Measurements from ENCODE around the gene OSBP.
"Not testable (repeated sequence)": the region's sequence is repeated elsewhere in the genome, so short reads cannot be mapped to it uniquely, and the experiment has no call there.

OSBP gene

GRCh38 chr11:59550842-59551658 is 64.5 kb downstream of the OSBP start:
- DNase-seq = peak; percentile 96

DNA sequence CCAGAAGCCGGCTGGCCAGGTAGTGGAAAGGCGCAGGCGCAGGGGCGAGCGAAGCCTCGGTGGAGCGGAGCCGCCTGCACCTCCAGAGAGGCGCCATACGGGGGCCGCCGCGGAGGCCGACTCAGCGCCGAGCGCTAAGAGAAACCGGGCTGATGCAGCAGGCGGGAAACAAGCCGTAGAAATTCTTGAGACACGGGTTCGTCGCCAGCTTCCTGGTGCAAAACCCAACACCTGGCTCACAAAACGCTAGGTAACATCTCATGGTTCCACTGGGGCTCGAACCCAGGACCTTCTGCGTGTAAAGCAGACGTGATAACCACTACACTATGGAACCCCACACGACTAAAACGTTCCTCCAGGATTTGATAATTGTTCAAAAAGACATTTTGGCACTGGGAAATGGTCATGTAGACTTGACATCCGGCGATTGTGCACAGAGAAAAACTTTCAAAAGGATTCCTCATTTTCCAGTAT is 65.2 kb downstream of the OSBP start:
- peak; percentile 96 for DNase-seq

DNA sequence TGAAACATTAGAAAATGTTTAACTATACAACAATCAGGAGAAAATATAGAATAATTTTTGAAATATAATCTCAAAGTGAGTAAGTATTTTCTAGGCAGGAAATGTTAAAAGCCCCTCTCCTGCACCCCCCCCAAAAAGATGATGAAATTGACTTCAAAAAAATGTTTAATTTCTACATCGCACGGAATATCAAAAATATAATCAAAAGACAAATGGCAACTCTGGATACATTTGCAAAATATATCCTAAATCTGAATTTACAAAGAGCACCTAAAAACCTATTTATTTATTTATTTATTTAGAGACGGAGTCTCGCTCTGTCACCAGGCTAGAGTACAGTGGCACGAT is 67.3 kb downstream of the OSBP start:
- DNase-seq = no peak

- DNase-seq = not testable (repeated sequence)
Measured at GRCh38 chr11:59547605-59548308, 67.8 kb downstream of the OSBP start.

DNA sequence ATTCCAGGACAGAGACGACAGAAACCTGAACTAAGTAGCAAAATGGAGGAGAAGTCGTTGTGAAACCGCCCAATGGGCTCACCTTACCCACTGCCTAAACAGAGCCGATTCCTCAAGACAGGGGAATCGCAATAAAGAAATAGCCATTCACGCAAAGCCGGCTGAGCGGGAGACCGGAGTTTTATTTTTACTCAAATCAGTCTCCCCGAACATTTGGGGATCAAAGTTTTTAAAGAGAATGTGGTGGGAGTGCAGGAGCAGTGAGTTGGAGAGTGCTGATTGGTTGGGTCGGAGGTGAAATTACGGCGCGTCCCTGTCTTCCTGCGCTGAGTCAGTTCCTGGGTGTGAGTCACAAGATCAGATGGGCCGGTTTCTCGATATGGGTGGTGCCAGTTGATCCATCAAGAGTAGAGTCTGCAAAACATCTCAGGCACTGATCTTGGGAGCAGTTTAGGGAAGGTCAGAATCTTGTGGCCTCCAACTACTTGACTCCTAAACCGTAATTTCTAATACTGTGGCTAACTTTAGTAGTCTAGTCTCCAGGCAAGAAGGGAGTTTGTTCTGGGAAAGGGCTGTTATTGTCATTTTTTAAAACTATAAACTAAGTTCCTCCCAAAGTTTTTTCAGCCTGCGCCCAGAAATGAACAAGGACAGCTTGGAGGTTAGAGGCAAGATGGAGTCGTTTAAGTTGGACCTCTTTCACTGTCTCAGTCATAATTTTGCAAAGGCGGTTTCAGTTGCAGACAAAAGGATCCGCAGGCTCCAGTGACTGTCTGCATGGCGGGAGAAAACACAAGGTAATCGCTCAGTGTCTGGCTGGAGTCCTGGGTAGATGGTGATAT is 70.2 kb downstream of the OSBP start:
- DNase-seq = no peak

- DNase-seq = no peak
Measured at GRCh38 chr11:59544869-59545178, 70.8 kb downstream of the OSBP start.

GRCh38 chr11:59543713-59544112 is 71.9 kb downstream of the OSBP start:
- DNase-seq = not testable (repeated sequence)

DNA sequence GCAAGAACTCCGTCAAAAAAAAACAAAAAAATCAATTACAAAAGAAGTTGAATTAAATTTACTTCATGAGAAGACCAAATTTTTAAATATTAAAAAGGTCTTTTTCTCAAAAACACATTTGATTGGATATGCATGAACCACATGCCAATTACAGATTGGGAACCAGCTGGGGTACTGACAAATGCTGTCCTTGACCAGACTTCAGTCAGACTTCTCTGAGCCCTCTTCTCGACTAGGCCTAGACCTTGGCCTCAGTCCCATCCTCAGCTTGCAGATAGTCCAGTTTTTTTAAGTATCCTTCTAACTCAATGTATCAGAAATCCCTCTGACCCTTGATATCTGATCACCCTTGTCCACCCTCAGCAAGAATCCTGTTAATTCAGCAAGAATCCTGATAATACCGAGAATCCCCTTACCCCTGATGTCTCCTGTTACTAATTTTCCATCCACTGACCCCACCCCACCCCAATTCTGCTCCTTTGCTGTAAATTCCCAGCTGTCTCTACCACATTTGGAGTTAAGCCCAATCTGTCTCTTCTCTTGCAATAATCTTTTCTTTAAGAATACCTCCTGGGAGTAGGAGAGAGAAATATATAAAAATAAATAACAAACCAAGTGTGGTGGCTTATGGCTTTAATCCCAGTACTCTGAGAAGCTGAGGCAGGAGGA is 73.3 kb downstream of the OSBP start:
- no peak for DNase-seq

DNA sequence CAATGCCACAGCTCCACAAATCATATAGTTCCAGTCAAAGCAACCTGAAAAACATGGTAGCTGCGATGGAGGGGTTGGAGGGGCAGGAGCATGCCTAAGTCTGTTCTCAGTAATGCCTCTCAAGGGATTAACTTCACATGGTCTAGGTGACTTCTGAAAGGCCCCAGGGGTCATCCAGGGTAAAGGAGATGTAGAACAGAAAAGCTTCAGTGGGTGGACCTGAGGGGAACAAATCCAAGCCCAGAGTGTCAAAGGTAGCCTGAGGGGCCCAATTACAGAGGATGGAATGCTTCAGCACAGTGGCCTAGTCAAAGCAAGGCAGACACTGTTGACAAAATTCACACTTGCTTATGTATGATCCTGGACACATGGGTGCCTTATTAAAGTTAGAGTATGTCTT is 80.9 kb downstream of the OSBP start:
- DNase-seq = no peak

DNA sequence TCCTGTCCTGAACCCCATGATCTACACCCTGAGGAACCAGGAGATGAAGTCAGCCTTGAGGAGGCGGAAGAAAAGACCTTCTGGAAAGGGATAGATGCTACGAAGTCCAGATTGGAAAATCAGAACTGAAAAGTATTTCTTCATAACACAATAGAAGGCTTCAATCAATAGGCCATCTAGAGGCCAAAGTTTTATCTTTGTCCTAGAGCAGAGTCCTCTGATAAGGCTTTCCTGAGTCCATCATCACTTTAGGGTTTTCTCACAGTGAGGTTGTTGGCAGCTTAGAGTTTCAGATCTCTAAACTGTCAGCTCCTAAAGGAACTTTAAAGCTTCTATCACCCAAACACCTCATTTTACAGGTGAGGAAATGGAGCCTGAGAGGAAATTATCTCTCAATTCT is 83.0 kb downstream of the OSBP start:
- no peak for DNase-seq

GRCh38 chr11:59528711-59529110 is 86.9 kb downstream of the OSBP start:
- no peak for DNase-seq
